HG02763 (cell line): ENCODE measurements around the gene ITGAE.
A peak's percentile ranks its signal among the peaks of the same experiment; 100 is the strongest.

Source experiments
- ATAC-seq: cut with Tn5 transposase; IDR thresholded peaks from one replicate; pipeline ENCODE4 v1.9.1; 2021; ENCODE audit warnings: mild to moderate bottlenecking, moderate library complexity; ENCODE audit not compliant: unreplicated experiment

Gene ITGAE

GRCh38 chr17:3672571-3672970 is 128.4 kb downstream of the ITGAE start:
- no peak for ATAC-seq

GRCh38 chr17:3669548-3669947 is 131.4 kb downstream of the ITGAE start:
- no peak for ATAC-seq

GRCh38 chr17:3669085-3669347 is 132.0 kb downstream of the ITGAE start:
- ATAC-seq: peak; percentile 3

GRCh38 chr17:3668279-3669084 is 132.5 kb downstream of the ITGAE start, which contains the start of the genes EMC6 and TAX1BP3:
EMC6 (plus strand) TSS chr17:3668812; CDS start chr17:3669147, 335 bp downstream.
TAX1BP3 (minus strand) TSS chr17:3668578; CDS start chr17:3668526, 52 bp downstream.
- ATAC-seq: peak; percentile 88

- ATAC-seq: peak; percentile 8
Measured at GRCh38 chr17:3667366-3668278, 133.4 kb downstream of the ITGAE start.

- ATAC-seq: no peak
Measured at GRCh38 chr17:3666516-3666915, 134.5 kb downstream of the ITGAE start.

- no peak for ATAC-seq
Measured at GRCh38 chr17:3665834-3666233, 135.2 kb downstream of the ITGAE start.
